ENCODE data around the gene SCRN3.
A peak's percentile ranks its signal among the peaks of the same experiment; 100 is the strongest.
"Not testable (repeated sequence)": the region's sequence is repeated elsewhere in the genome, so short reads cannot be mapped to it uniquely, and the experiment has no call there.

SCRN3 gene

DNA sequence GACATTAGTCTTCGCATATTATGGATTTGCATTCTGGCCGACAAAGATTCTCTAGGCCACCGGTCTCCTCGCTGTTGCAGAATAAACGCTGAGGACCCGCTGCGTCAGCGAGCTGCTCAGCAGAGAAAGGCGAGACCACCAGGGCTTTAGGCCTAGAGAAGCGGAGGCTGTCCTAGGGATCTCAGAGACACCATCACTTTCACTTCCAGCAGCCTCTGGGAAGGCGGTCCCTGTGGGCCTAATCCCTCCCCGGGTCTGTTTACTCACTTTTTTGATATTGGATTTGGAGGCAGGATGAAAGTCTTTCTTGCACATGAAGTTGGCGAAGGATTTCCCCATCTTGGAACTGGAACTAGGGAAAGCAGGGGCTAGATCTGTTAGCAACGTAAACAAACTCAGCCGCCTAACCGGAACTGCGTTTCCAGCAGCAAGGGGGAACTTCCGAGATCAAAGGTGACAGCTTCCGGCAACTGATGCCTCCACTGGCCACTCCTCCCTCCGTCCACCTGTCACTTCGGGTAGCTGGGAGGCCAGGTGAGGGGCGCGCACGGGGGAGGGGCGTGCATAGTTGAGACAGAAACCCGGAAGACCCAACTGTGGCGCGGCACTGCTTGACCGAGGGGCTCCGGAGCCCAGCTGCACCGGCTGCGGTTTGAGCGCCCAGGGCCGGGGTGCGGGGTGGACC lies at the start of gene SCRN3:
SCRN3 (plus strand) TSS at position 447 of the 685 bp plus-strand sequence. CDS start 2,554 bp downstream, outside the sequence.
- no peaks in the 10 kb centered on the region for H3K27me3 Mint-ChIP-seq (ENCODE audit: low read depth)
- H3K27ac Mint-ChIP-seq = peak within 1 kb of the TSS; percentile 99
- peak; percentile 75 for DNase-seq (ENCODE audit: low spot score)
- peaks cover 24% of the 10 kb centered on the region for H3K36me3 Mint-ChIP-seq (ENCODE audit: low read depth)
- no peaks in the 10 kb centered on the region for H3K9me3 Mint-ChIP-seq
- H3K4me3 Mint-ChIP-seq = peak within 1 kb of the TSS; percentile 99
- H3K4me1 Mint-ChIP-seq (ENCODE audit: low read depth) = peaks cover 33% of the 10 kb centered on the region

DNA sequence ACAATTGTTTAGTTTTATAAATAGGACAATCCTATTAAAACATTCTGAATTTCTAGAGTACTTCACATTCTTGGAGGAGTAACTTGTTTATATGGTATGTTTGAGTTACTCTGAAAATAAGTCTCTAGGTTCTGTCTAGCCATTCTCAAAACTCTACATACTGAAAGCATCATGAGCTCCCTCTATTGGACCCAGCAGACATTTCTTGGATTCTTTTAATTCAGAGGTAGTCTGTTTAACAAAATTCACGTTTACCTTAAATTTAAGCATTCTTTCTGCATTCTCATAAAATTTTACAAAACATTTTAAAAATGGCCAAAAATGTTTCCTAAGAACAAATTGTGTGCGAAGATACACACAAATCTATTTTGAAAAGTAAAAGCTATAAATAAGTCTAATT lies 45.5 kb upstream of the SCRN3 start:
- no peak overlapping the region for H3K4me3 Mint-ChIP-seq
- no peaks in the 10 kb centered on the region for H3K9me3 Mint-ChIP-seq

GRCh38 chr2:174350593-174351181 lies 44.8 kb upstream of the SCRN3 start:
- peaks cover 8% of the 10 kb centered on the region for H3K36me3 Mint-ChIP-seq (ENCODE audit: low read depth)

More for the DNA sequence above, 45.5 kb upstream of the SCRN3 start:
- Mint-ChIP-seq H3K36me3 (ENCODE audit: low read depth) (peaks cover 8% of the 10 kb centered on the region), H3K4me1 (ENCODE audit: low read depth) (no peaks in the 10 kb centered on the region), H3K27ac (no peak overlapping the region), H3K27me3 (ENCODE audit: low read depth) (peaks cover 8% of the 10 kb centered on the region)
- no peak for DNase-seq (ENCODE audit: low spot score)

GRCh38 chr2:174353004-174353403 lies 42.5 kb upstream of the SCRN3 start:
- no peak overlapping the region for H3K27ac Mint-ChIP-seq
- H3K9me3 Mint-ChIP-seq = no peaks in the 10 kb centered on the region
- DNase-seq (ENCODE audit: low spot score) = no peak
- no peaks in the 10 kb centered on the region for H3K4me1 Mint-ChIP-seq (ENCODE audit: low read depth)
- no peaks in the 10 kb centered on the region for H3K27me3 Mint-ChIP-seq (ENCODE audit: low read depth)
- no peak overlapping the region for H3K4me3 Mint-ChIP-seq
- H3K36me3 Mint-ChIP-seq (ENCODE audit: low read depth) = peaks cover 9% of the 10 kb centered on the region

More at GRCh38 chr2:174350593-174351181, 44.8 kb upstream of the SCRN3 start:
- H3K4me3 Mint-ChIP-seq = no peak overlapping the region
- no peak overlapping the region for H3K27ac Mint-ChIP-seq
- no peak for DNase-seq (ENCODE audit: low spot score)
- H3K4me1 Mint-ChIP-seq (ENCODE audit: low read depth) = no peaks in the 10 kb centered on the region
- peaks cover 2% of the 10 kb centered on the region for H3K27me3 Mint-ChIP-seq (ENCODE audit: low read depth)
- H3K9me3 Mint-ChIP-seq = no peaks in the 10 kb centered on the region

- DNase-seq (ENCODE audit: low spot score) = no peak
- Mint-ChIP-seq H3K27me3 (ENCODE audit: low read depth) (no peaks in the 10 kb centered on the region), H3K36me3 (ENCODE audit: low read depth) (peaks cover 17% of the 10 kb centered on the region), H3K4me3 (no peak overlapping the region), H3K27ac (no peak overlapping the region), H3K4me1 (ENCODE audit: low read depth) (no peaks in the 10 kb centered on the region), H3K9me3 (no peaks in the 10 kb centered on the region)
These were observed 39.2 kb upstream of the SCRN3 start for GRCh38 chr2:174356347-174356746.

- H3K4me3 Mint-ChIP-seq; H3K27me3 Mint-ChIP-seq (ENCODE audit: low read depth); H3K4me1 Mint-ChIP-seq (ENCODE audit: low read depth); DNase-seq (ENCODE audit: low spot score); H3K27ac Mint-ChIP-seq: not testable (repeated sequence)
- H3K36me3 Mint-ChIP-seq (ENCODE audit: low read depth) = peaks cover 41% of the 10 kb centered on the region
- peaks cover 17% of the 10 kb centered on the region for H3K9me3 Mint-ChIP-seq
These were observed 35.9 kb upstream of the SCRN3 start for GRCh38 chr2:174359663-174360062.

GRCh38 chr2:174362949-174363348 lies 32.6 kb upstream of the SCRN3 start:
- Mint-ChIP-seq H3K4me3 (no peak overlapping the region), H3K4me1 (ENCODE audit: low read depth) (no peaks in the 10 kb centered on the region), H3K27me3 (ENCODE audit: low read depth) (no peaks in the 10 kb centered on the region), H3K27ac (no peak overlapping the region), H3K9me3 (peaks cover 38% of the 10 kb centered on the region), H3K36me3 (ENCODE audit: low read depth) (peaks cover 63% of the 10 kb centered on the region)
- DNase-seq (ENCODE audit: low spot score) = no peak

GRCh38 chr2:174363492-174364225 lies 31.9 kb upstream of the SCRN3 start:
- H3K9me3 Mint-ChIP-seq = peaks cover 38% of the 10 kb centered on the region
- not testable (repeated sequence) for H3K4me1 Mint-ChIP-seq (ENCODE audit: low read depth); H3K4me3 Mint-ChIP-seq; H3K27ac Mint-ChIP-seq; DNase-seq (ENCODE audit: low spot score); H3K27me3 Mint-ChIP-seq (ENCODE audit: low read depth)
- H3K36me3 Mint-ChIP-seq (ENCODE audit: low read depth) = peaks cover 70% of the 10 kb centered on the region

DNA sequence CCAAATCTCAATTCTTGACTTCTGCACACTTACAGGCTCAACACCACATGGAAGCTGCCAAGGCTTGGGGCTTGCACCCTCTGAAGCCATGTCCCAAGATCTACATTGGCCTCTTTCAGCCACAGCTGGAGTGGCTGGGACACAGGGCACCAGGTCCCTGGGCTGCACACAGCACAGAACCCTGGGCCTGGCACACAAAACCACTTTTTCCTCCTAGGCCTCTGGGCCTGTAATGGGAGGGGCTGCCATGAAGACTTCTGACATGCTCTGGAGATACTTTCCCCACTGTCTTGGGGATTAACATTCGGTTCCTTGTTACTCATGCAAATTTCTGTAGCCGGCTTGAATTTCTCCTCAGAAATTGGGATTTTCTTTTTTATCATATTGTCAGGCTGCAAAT lies 30.9 kb upstream of the SCRN3 start:
- no peak for DNase-seq (ENCODE audit: low spot score)
- Mint-ChIP-seq H3K9me3 (peaks cover 38% of the 10 kb centered on the region), H3K27ac (no peak overlapping the region), H3K4me1 (ENCODE audit: low read depth) (no peaks in the 10 kb centered on the region), H3K27me3 (ENCODE audit: low read depth) (no peaks in the 10 kb centered on the region), H3K36me3 (ENCODE audit: low read depth) (peaks cover 68% of the 10 kb centered on the region), H3K4me3 (no peak overlapping the region)

DNA sequence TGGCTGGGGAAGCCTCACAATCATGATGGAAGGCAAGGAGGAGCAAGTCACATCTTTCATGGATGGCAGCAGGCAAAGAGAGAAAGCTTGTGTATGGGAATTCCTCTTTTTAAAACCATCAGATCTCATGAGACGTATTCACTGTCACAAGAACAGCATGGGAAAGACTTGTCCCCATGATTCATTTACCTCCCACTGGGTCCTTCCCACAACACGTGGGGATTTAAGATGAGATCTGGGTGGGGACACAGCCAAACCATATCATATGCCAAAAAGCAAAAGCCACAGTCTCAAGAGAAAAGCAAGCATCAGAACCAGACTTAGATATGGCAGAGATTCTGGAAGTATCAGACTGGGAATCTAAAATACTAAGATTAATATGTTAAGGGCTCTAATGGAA lies 30.0 kb upstream of the SCRN3 start:
- H3K4me1 Mint-ChIP-seq (ENCODE audit: low read depth) = no peaks in the 10 kb centered on the region

GRCh38 chr2:174368691-174369090 lies 26.8 kb upstream of the SCRN3 start:
- DNase-seq (ENCODE audit: low spot score) = no peak
- Mint-ChIP-seq H3K27ac (no peak overlapping the region), H3K4me3 (no peak overlapping the region), H3K27me3 (ENCODE audit: low read depth) (no peaks in the 10 kb centered on the region), H3K36me3 (ENCODE audit: low read depth) (peaks cover 44% of the 10 kb centered on the region), H3K4me1 (ENCODE audit: low read depth) (no peaks in the 10 kb centered on the region), H3K9me3 (peaks cover 31% of the 10 kb centered on the region)

More for the DNA sequence above, 30.0 kb upstream of the SCRN3 start:
- peaks cover 38% of the 10 kb centered on the region for H3K9me3 Mint-ChIP-seq
- H3K27me3 Mint-ChIP-seq (ENCODE audit: low read depth) = no peaks in the 10 kb centered on the region
- H3K36me3 Mint-ChIP-seq (ENCODE audit: low read depth) = peaks cover 63% of the 10 kb centered on the region
- no peak overlapping the region for H3K4me3 Mint-ChIP-seq
- no peak overlapping the region for H3K27ac Mint-ChIP-seq
- no peak for DNase-seq (ENCODE audit: low spot score)

DNA sequence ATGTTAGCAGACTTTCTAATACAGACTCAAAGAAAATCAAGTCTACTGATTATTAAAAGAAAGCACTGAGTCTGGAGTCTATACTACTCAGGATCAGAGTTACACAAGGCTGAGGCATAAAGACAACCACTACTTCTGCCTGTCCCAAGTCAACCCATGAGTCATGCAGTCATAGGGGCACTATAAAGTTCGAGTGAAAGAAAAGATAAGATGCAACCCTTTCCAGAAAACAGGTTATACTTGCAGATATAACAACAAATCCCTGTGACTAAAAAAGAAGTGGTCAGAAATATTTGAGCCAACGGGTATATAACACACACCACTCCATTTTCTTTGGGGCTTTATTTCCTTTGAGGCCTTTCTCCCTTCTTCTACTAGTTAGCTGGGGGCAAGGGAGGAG lies 18.6 kb upstream of the SCRN3 start:
- Mint-ChIP-seq H3K4me3 (no peak overlapping the region), H3K36me3 (ENCODE audit: low read depth) (peaks cover 19% of the 10 kb centered on the region)

GRCh38 chr2:174383796-174384195 lies 11.7 kb upstream of the SCRN3 start:
- no peak for DNase-seq (ENCODE audit: low spot score)
- Mint-ChIP-seq H3K27me3 (ENCODE audit: low read depth) (no peaks in the 10 kb centered on the region), H3K36me3 (ENCODE audit: low read depth) (peaks cover 26% of the 10 kb centered on the region), H3K4me1 (ENCODE audit: low read depth) (peaks cover under 1% of the 10 kb centered on the region), H3K9me3 (no peaks in the 10 kb centered on the region), H3K4me3 (no peak overlapping the region), H3K27ac (no peak overlapping the region)

More for the DNA sequence above, 18.6 kb upstream of the SCRN3 start:
- no peaks in the 10 kb centered on the region for H3K4me1 Mint-ChIP-seq (ENCODE audit: low read depth)
- H3K27me3 Mint-ChIP-seq (ENCODE audit: low read depth) = no peaks in the 10 kb centered on the region
- H3K27ac Mint-ChIP-seq = no peak overlapping the region
- no peak for DNase-seq (ENCODE audit: low spot score)
- no peaks in the 10 kb centered on the region for H3K9me3 Mint-ChIP-seq

- H3K27ac Mint-ChIP-seq = no peak overlapping the region
These were observed 10.3 kb upstream of the SCRN3 start for GRCh38 chr2:174385201-174385600.

More at GRCh38 chr2:174385201-174385600, 10.3 kb upstream of the SCRN3 start:
- Mint-ChIP-seq H3K27me3 (ENCODE audit: low read depth) (no peaks in the 10 kb centered on the region), H3K4me3 (no peak overlapping the region), H3K36me3 (ENCODE audit: low read depth) (peaks cover 27% of the 10 kb centered on the region), H3K4me1 (ENCODE audit: low read depth) (peaks cover 3% of the 10 kb centered on the region), H3K9me3 (no peaks in the 10 kb centered on the region)
- DNase-seq (ENCODE audit: low spot score) = no peak
